ENCODE results near the gene DACH1. TPM values are rescaled to one million over a fixed set of nuclear protein-coding genes. Genes with fewer than 3 reads are reported as not detected.

The DACH1 gene
- total RNA-seq, 1 experiment from 2014 or later, result 0.14 TPM

GRCh38 chr13:71626421-71627117, 240.4 kb downstream of the DACH1 start:
- DNase-seq, result no peak
- Mint-ChIP-seq H3K27ac (ENCODE audit: unreplicated experiment) (no peak overlapping the region), H3K36me3 (ENCODE audit: insufficient read depth, unreplicated experiment) (no peaks in the 10 kb centered on the region), H3K4me3 (ENCODE audit: low read depth, unreplicated experiment) (no peak overlapping the region), H3K27me3 (ENCODE audit: unreplicated experiment) (no peaks in the 10 kb centered on the region), H3K4me1 (ENCODE audit: low read depth, unreplicated experiment) (no peaks in the 10 kb centered on the region), H3K9me3 (ENCODE audit: low read depth, unreplicated experiment) (no peaks in the 10 kb centered on the region)
- no TSS peak for BruUV-seq (replicated peaks)
- CTCF ChIA-PET, result no interaction called here
- no peak for TF ChIP-seq CTCF (IDR thresholded peaks at IDR 0.05; ENCODE audit: unreplicated experiment)
- intact Hi-C loops (cut with micrococcal nuclease; ENCODE audit: unreplicated experiment), result no loop called here

GRCh38 chr13:71625694-71626093, 241.3 kb downstream of the DACH1 start:
- CTCF ChIA-PET, result no interaction called here
- intact Hi-C loops (cut with micrococcal nuclease; ENCODE audit: unreplicated experiment), result no loop called here
- no peaks in the 10 kb centered on the region for H3K4me1 Mint-ChIP-seq (ENCODE audit: low read depth, unreplicated experiment)
- no peaks in the 10 kb centered on the region for H3K9me3 Mint-ChIP-seq (ENCODE audit: low read depth, unreplicated experiment)
- no TSS peak for BruUV-seq (replicated peaks)
- H3K4me3 Mint-ChIP-seq (ENCODE audit: low read depth, unreplicated experiment), result no peak overlapping the region
- TF ChIP-seq CTCF (IDR thresholded peaks at IDR 0.05; ENCODE audit: unreplicated experiment), result no peak
- H3K27ac Mint-ChIP-seq (ENCODE audit: unreplicated experiment), result no peak overlapping the region
- no peaks in the 10 kb centered on the region for H3K27me3 Mint-ChIP-seq (ENCODE audit: unreplicated experiment)
- no peaks in the 10 kb centered on the region for H3K36me3 Mint-ChIP-seq (ENCODE audit: insufficient read depth, unreplicated experiment)
- no peak for DNase-seq

GRCh38 chr13:71624653-71625600, 242.1 kb downstream of the DACH1 start:
- no peak overlapping the region for H3K4me3 Mint-ChIP-seq (ENCODE audit: low read depth, unreplicated experiment)
- CTCF ChIA-PET, result no interaction called here
- BruUV-seq (replicated peaks), result no TSS peak

More at GRCh38 chr13:71624653-71625600, 242.1 kb downstream of the DACH1 start:
- H3K27me3 Mint-ChIP-seq (ENCODE audit: unreplicated experiment), result no peaks in the 10 kb centered on the region
- no peak for DNase-seq
- H3K27ac Mint-ChIP-seq (ENCODE audit: unreplicated experiment), result no peak overlapping the region
- H3K9me3 Mint-ChIP-seq (ENCODE audit: low read depth, unreplicated experiment), result no peaks in the 10 kb centered on the region
- no peak for TF ChIP-seq CTCF (IDR thresholded peaks at IDR 0.05; ENCODE audit: unreplicated experiment)
- H3K4me1 Mint-ChIP-seq (ENCODE audit: low read depth, unreplicated experiment), result no peaks in the 10 kb centered on the region
- H3K36me3 Mint-ChIP-seq (ENCODE audit: insufficient read depth, unreplicated experiment), result no peaks in the 10 kb centered on the region
- intact Hi-C loops (cut with micrococcal nuclease; ENCODE audit: unreplicated experiment), result no loop called here

All from Calu3 (cell line).